Keratinocyte (primary cell): ENCODE measurements around the gene L3MBTL3. TPM values are rescaled to one million over a fixed set of nuclear protein-coding genes. Genes with fewer than 3 reads are reported as not detected.

Experiments used
- DNase-seq: peaks from one replicate; pipeline ENCODE4 v3.0.0-alpha.2; 2011; ENCODE audit warnings: low read depth, missing footprints, low spot score
- FAIRE-seq: peaks from 2 replicates; lab custom pipeline; 2011; peaks lifted over from hg19 to GRCh38; lab: Jason Lieb, UNC
- H2AFZ ChIP-seq: 2 replicates; pipeline ENCODE4 v1.6.0; 2012; ENCODE audit warnings: low read length, control low read depth, inconsistent platforms; ENCODE audit not compliant: control insufficient read depth
- H3K27ac ChIP-seq: 2 replicates; pipeline ENCODE4 v1.5.1; 2011; ENCODE audit warnings: low read length; ENCODE audit not compliant: control insufficient read depth, insufficient read depth
- H3K27me3 ChIP-seq: 3 replicates; pipeline ENCODE4 v1.6.0; 2011; ENCODE audit warnings: low read length; ENCODE audit not compliant: control insufficient read depth, insufficient read depth; ENCODE audit errors: extremely low read depth
- H3K36me3 ChIP-seq, 2 experiments: 2 replicates in 1 of 2; 3 replicates in 1 of 2; pipeline ENCODE4 v1.5.1; 2011; ENCODE audit warnings: low read length in 2 of 2, mild to moderate bottlenecking in 1 of 2; ENCODE audit not compliant: control insufficient read depth in 2 of 2, insufficient read depth in 2 of 2; ENCODE audit errors: extremely low read depth in 1 of 2
- H3K4me1 ChIP-seq: 3 replicates; pipeline ENCODE4 v1.5.1; 2011; ENCODE audit warnings: low read length; ENCODE audit not compliant: control insufficient read depth, insufficient read depth; ENCODE audit errors: extremely low read depth
- H3K4me2 ChIP-seq: 3 replicates; pipeline ENCODE4 v1.6.0; 2011; ENCODE audit warnings: low read depth, low read length; ENCODE audit not compliant: control insufficient read depth, insufficient read depth; ENCODE audit errors: extremely low read depth
- H3K4me3 ChIP-seq, 3 experiments: fragments of 200-600 bp in 1 of 3; sonication (generic) in 1 of 3; 2 replicates in 2 of 3; 3 replicates in 1 of 3; pipeline ENCODE4 v1.5.1; 2011 to 2016; ENCODE audit warnings: low read length in 3 of 3, mild to moderate bottlenecking in 3 of 3, control low read depth in 2 of 3, inconsistent platforms in 1 of 3, low read depth in 1 of 3, mixed read lengths in 1 of 3, mixed run types in 1 of 3, moderate library complexity in 1 of 3; ENCODE audit not compliant: control insufficient read depth in 2 of 3, insufficient read depth in 2 of 3; ENCODE audit errors: extremely low read depth in 1 of 3
- H3K79me2 ChIP-seq: 2 replicates; pipeline ENCODE4 v1.6.0; 2012; ENCODE audit warnings: low read length; ENCODE audit not compliant: control insufficient read depth, insufficient read depth
- H3K9ac ChIP-seq: 3 replicates; pipeline ENCODE4 v1.6.0; 2011; ENCODE audit warnings: low read length; ENCODE audit not compliant: control insufficient read depth, insufficient read depth; ENCODE audit errors: extremely low read depth
- H3K9me1 ChIP-seq: 3 replicates; pipeline ENCODE4 v1.6.0; 2011; ENCODE audit warnings: low read length; ENCODE audit not compliant: control insufficient read depth, insufficient read depth; ENCODE audit errors: extremely low read depth
- H3K9me3 ChIP-seq: 2 replicates; pipeline ENCODE4 v1.5.1; 2012; ENCODE audit warnings: low read depth, low read length; ENCODE audit not compliant: control insufficient read depth
- H4K20me1 ChIP-seq: 3 replicates; pipeline ENCODE4 v1.6.0; 2011; ENCODE audit warnings: low read length; ENCODE audit not compliant: control insufficient read depth, insufficient read depth; ENCODE audit errors: extremely low read depth
- CTCF ChIP-seq, 3 experiments: IDR thresholded peaks in 1 of 3; conservative IDR thresholded peaks in 1 of 3; optimal IDR thresholded peaks in 1 of 3; 2 replicates in 2 of 3; 3 replicates in 1 of 3; pipeline versions ENCODE3 to v1.5.1; 2011; ENCODE audit warnings: low read length in 3 of 3, mild to moderate bottlenecking in 3 of 3, moderate library complexity in 2 of 3, control low read depth in 1 of 3, inconsistent platforms in 1 of 3; ENCODE audit not compliant: insufficient read depth in 2 of 3; ENCODE audit errors: extremely low read depth in 1 of 3
- EZH2 ChIP-seq: IDR thresholded peaks from one replicate; pipeline ENCODE4 v1.6.1; 2012; ENCODE audit warnings: inconsistent platforms, mild to moderate bottlenecking, low read length, moderate library complexity
- dilution Hi-C: fragments of 300-500 bp; cut with MboI; formaldehyde crosslinking; loops from one replicate; pipeline ENCODE4 v1.7.0; 2020; ENCODE audit warnings: low sequenced_read_pairs; ENCODE audit not compliant: extremely low pct_ligation_motif_present
- polyA plus RNA-seq, 5 experiments: library from polyadenylated mRNA; depleted of rRNA in 3 of 5; stranded (reverse) in 3 of 5; stranded (forward) in 1 of 5; unstranded in 1 of 5; fragments of >200 nt; gene quantifications; 1 replicate in 1 of 5; 2 replicates in 3 of 5; 3 replicates in 1 of 5; pipeline versions ENCODE4 v1.2.1 to v1.2.3, GENCODE V29; 2011 to 2012; ENCODE audit warnings: missing spikeins in 2 of 5, low read depth in 1 of 5, low replicate concordance in 1 of 5

L3MBTL3 gene
- polyA plus RNA-seq, 1 donor (not counting 4 experiments of a cell fraction or from before 2014, with no cell fraction given) = 16.6 TPM

GRCh38 chr6:130119211-130119610, 100.8 kb downstream of the L3MBTL3 start:
- Histone ChIP-seq H3K27me3 (no peaks in the 10 kb centered on the region), H3K27ac (no peak overlapping the region), H2AFZ (no peak overlapping the region), H3K4me2 (no peak overlapping the region), H3K9me3 (no peaks in the 10 kb centered on the region), H3K36me3 (no peaks in the 10 kb centered on the region), H3K9ac (no peak overlapping the region), H3K79me2 (no peaks in the 10 kb centered on the region), H3K4me3 (no peak overlapping the region), H3K9me1 (no peaks in the 10 kb centered on the region), H4K20me1 (no peaks in the 10 kb centered on the region), H3K4me1 (no peaks in the 10 kb centered on the region)
- FAIRE-seq (no peak), DNase-seq (no peak)
- no peak for TF ChIP-seq EZH2
- no peak for TF ChIP-seq CTCF (optimal IDR thresholded peaks at IDR 0.05 in 1 of 3, IDR thresholded peaks at IDR 0.05 in 1 of 3, conservative IDR thresholded peaks at IDR 0.05 in 1 of 3; ENCODE audit: extremely low read depth in 1 of 3, insufficient read depth in 2 of 3, low read length in 3 of 3)
- dilution Hi-C loops = no loop called here

GRCh38 chr6:130120731-130121130, 102.3 kb downstream of the L3MBTL3 start:
- Histone ChIP-seq H3K9ac (no peak overlapping the region), H3K4me2 (no peak overlapping the region), H3K4me3 (no peak overlapping the region), H3K4me1 (no peaks in the 10 kb centered on the region), H3K9me1 (no peaks in the 10 kb centered on the region), H3K9me3 (no peaks in the 10 kb centered on the region), H4K20me1 (no peaks in the 10 kb centered on the region), H3K27ac (no peak overlapping the region), H2AFZ (no peak overlapping the region), H3K27me3 (no peaks in the 10 kb centered on the region), H3K36me3 (no peaks in the 10 kb centered on the region), H3K79me2 (no peaks in the 10 kb centered on the region)
- no peak for TF ChIP-seq CTCF (optimal IDR thresholded peaks at IDR 0.05 in 1 of 3, IDR thresholded peaks at IDR 0.05 in 1 of 3, conservative IDR thresholded peaks at IDR 0.05 in 1 of 3; ENCODE audit: extremely low read depth in 1 of 3, insufficient read depth in 2 of 3, low read length in 3 of 3)
- no peak for TF ChIP-seq EZH2
- FAIRE-seq (no peak), DNase-seq (no peak)
- dilution Hi-C loops = no loop called here
